ENCODE data around the gene TM7SF3. TPM values are rescaled to one million over a fixed set of nuclear protein-coding genes. Genes with fewer than 3 reads are reported as not detected.
"Not testable (repeated sequence)": the region's sequence is repeated elsewhere in the genome, so short reads cannot be mapped to it uniquely, and the experiment has no call there.

Gene TM7SF3
- total RNA-seq, 8 experiments from 2014 or later, result 26.4 to 70.4 (median 39.6) TPM

- 93 to 99% (median 97%) methylated on average over 4 to 19 of the region's 21 CpGs; no CpG with 5 or more reads in 3 of the 10 experiments for WGBS, 10 experiments
- Histone ChIP-seq H3K4me1 (replicated peaks in 1 of 2) (no peaks in the 10 kb centered on the region), H3K27ac (no peak overlapping the region), H3K4me3 (no peak overlapping the region)
- no peak for ATAC-seq (replicated peaks in 6 of 8)
- in situ Hi-C loops (cut with MboI; ENCODE audit: low pct_unique_long_range_greater_than_20kb in 2 of 9, low sequenced_read_pairs in 9 of 9, unreplicated experiment in 9 of 9), result loop anchor here in 2 of 9 experiments (25.0 kb wide), 2 partner anchors 103 to 253 kb away; no protein-coding TSS in a partner anchor
These were observed 20.6 kb upstream of the TM7SF3 start for GRCh38 chr12:27034607-27035293.

- no peak overlapping the region for H3K27ac ChIP-seq
- WGBS, 10 experiments, result 80 to 100% (median 94%) methylated on average over 2 to 3 of the region's 3 CpGs; no CpG with 5 or more reads in 2 of the 10 experiments
- no peaks in the 10 kb centered on the region for H3K4me1 ChIP-seq (replicated peaks in 1 of 2)
- no peak overlapping the region for H3K4me3 ChIP-seq
- ATAC-seq (replicated peaks in 6 of 8), result no peak
- in situ Hi-C loops (cut with MboI; ENCODE audit: low pct_unique_long_range_greater_than_20kb in 2 of 9, low sequenced_read_pairs in 9 of 9, unreplicated experiment in 9 of 9), result loop anchor here in 2 of 9 experiments (25.0 kb wide), 2 partner anchors 105 to 255 kb away; no protein-coding TSS in a partner anchor
These were observed 18.5 kb upstream of the TM7SF3 start for GRCh38 chr12:27032679-27033078.

- Histone ChIP-seq H3K4me3 (no peak overlapping the region), H3K4me1 (replicated peaks in 1 of 2) (no peaks in the 10 kb centered on the region), H3K27ac (no peak overlapping the region)
- ATAC-seq (replicated peaks in 6 of 8), result no peak
- in situ Hi-C loops (cut with MboI; ENCODE audit: low pct_unique_long_range_greater_than_20kb in 2 of 9, low sequenced_read_pairs in 9 of 9, unreplicated experiment in 9 of 9), result loop anchor here in 2 of 9 experiments (25.0 kb wide), 2 partner anchors 106 to 256 kb away; no protein-coding TSS in a partner anchor
- 60 to 100% (median 93%) methylated on average over 1 to 3 of the region's 3 CpGs; no CpG with 5 or more reads in 1 of the 10 experiments for WGBS, 10 experiments
These were observed 17.3 kb upstream of the TM7SF3 start for GRCh38 chr12:27031531-27031930.

GRCh38 chr12:27026257-27026656, 12.1 kb upstream of the TM7SF3 start:
- no peak for ATAC-seq (replicated peaks in 6 of 8)
- no peak overlapping the region for H3K27ac ChIP-seq
- H3K4me1 ChIP-seq (replicated peaks in 1 of 2), result peaks cover 4 to 9% of the 10 kb centered on the region in 2 donors
- no peak overlapping the region for H3K4me3 ChIP-seq
- in situ Hi-C loops (cut with MboI; ENCODE audit: low pct_unique_long_range_greater_than_20kb in 2 of 9, low sequenced_read_pairs in 9 of 9, unreplicated experiment in 9 of 9), result loop anchor here in 2 of 9 experiments (25.0 kb wide), 2 partner anchors 111 to 261 kb away; no protein-coding TSS in a partner anchor

DNA sequence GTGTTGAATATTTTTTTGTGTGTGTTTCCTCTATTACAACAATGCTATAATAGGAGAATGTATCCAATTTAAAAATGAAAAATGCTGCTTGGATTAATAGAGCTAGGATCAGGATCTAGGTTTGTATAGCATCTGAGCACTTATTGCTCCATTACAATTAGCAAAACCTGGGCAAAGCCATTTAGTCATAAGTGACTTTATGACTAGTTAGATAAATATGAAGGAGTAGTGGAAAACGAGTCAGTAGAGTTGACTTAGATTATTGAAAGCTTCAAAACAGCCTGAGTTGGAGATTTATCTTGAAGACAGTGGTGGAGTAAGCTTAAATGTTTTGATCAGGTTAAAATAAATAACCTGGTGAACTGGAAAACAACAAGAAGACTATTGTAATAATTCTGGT, 10.9 kb upstream of the TM7SF3 start:
- no peak overlapping the region for H3K4me3 ChIP-seq
- 0 to 100% (median 63%) methylated on average over 1 of the region's 1 CpG for WGBS, 10 experiments

GRCh38 chr12:27024291-27024690, 10.1 kb upstream of the TM7SF3 start:
- no peak overlapping the region for H3K4me3 ChIP-seq
- in situ Hi-C loops (cut with MboI; ENCODE audit: low pct_unique_long_range_greater_than_20kb in 2 of 9, low sequenced_read_pairs in 9 of 9, unreplicated experiment in 9 of 9), result no loop called here
- H3K27ac ChIP-seq, result no peak overlapping the region
- H3K4me1 ChIP-seq (replicated peaks in 1 of 2), result peaks cover 4 to 9% of the 10 kb centered on the region in 2 donors
- WGBS, 10 experiments, result 10 to 100% (median 67%) methylated on average over 1 of the region's 1 CpG; no CpG with 5 or more reads in 1 of the 10 experiments
- ATAC-seq (replicated peaks in 6 of 8), result no peak

More for the DNA sequence above, 10.9 kb upstream of the TM7SF3 start:
- peaks cover 4 to 9% of the 10 kb centered on the region in 2 donors for H3K4me1 ChIP-seq (replicated peaks in 1 of 2)
- ATAC-seq (replicated peaks in 6 of 8), result no peak
- H3K27ac ChIP-seq, result no peak overlapping the region
- in situ Hi-C loops (cut with MboI; ENCODE audit: low pct_unique_long_range_greater_than_20kb in 2 of 9, low sequenced_read_pairs in 9 of 9, unreplicated experiment in 9 of 9), result loop anchor here in 2 of 9 experiments (25.0 kb wide), 2 partner anchors 112 to 262 kb away; no protein-coding TSS in a partner anchor

- Histone ChIP-seq H3K4me1 (replicated peaks in 1 of 2) (peaks cover 4 to 9% of the 10 kb centered on the region in 2 donors), H3K4me3 (no peak overlapping the region), H3K27ac (no peak overlapping the region)
- in situ Hi-C loops (cut with MboI; ENCODE audit: low pct_unique_long_range_greater_than_20kb in 2 of 9, low sequenced_read_pairs in 9 of 9, unreplicated experiment in 9 of 9), result no loop called here
- 80 to 100% (median 100%) methylated on average over 1 to 2 of the region's 2 CpGs; no CpG with 5 or more reads in 3 of the 10 experiments for WGBS, 10 experiments
- ATAC-seq (replicated peaks in 6 of 8), result no peak
These were observed 6.6 kb upstream of the TM7SF3 start for GRCh38 chr12:27020761-27021160.

GRCh38 chr12:27018037-27018436, 3.9 kb upstream of the TM7SF3 start:
- no peak for ATAC-seq (replicated peaks in 6 of 8)
- Histone ChIP-seq H3K4me1 (replicated peaks in 1 of 2) (peaks cover 3 to 4% of the 10 kb centered on the region in 2 donors), H3K27ac (no peak overlapping the region), H3K4me3 (no peak overlapping the region)
- in situ Hi-C loops (cut with MboI; ENCODE audit: low pct_unique_long_range_greater_than_20kb in 2 of 9, low sequenced_read_pairs in 9 of 9, unreplicated experiment in 9 of 9), result no loop called here
- whole genome bisulfite sequencing, 10 experiments, result 0 to 100% (median 83%) methylated on average over 1 of the region's 1 CpG; no CpG with 5 or more reads in 6 of the 10 experiments

DNA sequence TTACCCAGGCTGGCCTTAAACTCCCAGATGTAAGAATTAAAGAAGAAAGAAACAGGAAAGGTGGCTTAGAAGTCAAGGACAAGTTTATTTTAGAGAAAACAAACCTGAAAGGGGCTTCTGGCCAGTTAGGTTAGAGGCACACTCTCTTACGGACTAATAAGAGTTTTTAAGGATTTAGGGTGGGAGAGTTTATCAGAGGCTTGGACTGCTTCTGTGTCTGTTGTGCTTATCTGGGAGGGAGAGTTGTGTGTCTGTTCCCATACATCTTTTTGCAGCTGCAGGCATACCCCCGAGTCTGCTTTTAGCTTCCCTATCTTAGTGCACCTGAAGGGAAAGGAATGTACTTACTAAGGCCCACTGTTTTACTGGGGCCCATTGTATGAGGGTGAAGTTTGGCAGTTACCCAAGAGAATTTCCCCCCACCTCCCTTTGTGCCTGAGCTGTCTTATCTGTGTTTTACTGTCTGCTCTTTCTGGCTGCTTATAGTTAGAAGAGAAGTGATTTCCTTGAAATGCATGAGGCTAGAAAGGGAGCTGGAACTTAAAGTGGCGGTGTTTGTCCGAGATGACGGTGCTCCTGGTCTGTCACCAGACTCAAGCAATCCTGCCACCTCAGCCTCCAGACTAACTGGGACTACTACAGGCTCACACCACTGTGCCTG, 3.1 kb upstream of the TM7SF3 start:
- H3K27ac ChIP-seq; H3K4me3 ChIP-seq; ATAC-seq (replicated peaks in 6 of 8); in situ Hi-C loops (cut with MboI; ENCODE audit: low pct_unique_long_range_greater_than_20kb in 2 of 9, low sequenced_read_pairs in 9 of 9, unreplicated experiment in 9 of 9): not testable (repeated sequence)
- H3K4me1 ChIP-seq (replicated peaks in 1 of 2), result peaks cover 6 to 11% of the 10 kb centered on the region in 2 donors
- WGBS, 10 experiments, result 50 to 100% (median 81%) methylated on average over 1 to 5 of the region's 5 CpGs; no CpG with 5 or more reads in 3 of the 10 experiments

DNA sequence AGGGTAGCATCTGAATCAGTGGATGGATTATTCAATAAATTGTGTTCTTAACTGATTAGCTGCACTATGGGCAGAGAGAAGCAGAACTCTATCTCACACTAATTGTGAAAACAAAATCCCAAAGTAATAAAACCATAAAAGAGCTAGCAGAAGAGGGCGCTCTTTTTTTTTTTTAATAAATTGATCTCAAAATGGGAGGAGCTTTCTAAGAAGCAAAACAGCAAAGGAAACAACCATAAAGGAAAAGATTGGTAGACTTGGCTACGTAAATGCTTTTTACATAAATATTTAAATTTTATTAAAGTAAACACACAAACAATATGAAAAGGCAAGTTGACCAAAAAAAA, 1.5 kb upstream of the TM7SF3 start:
- no peak overlapping the region for H3K27ac ChIP-seq
- no peak overlapping the region for H3K4me3 ChIP-seq
- no peak for ATAC-seq (replicated peaks in 6 of 8)
- in situ Hi-C loops (cut with MboI; ENCODE audit: low pct_unique_long_range_greater_than_20kb in 2 of 9, low sequenced_read_pairs in 9 of 9, unreplicated experiment in 9 of 9), result no loop called here
- peaks cover 6 to 18% of the 10 kb centered on the region in 2 donors for H3K4me1 ChIP-seq (replicated peaks in 1 of 2)
- WGBS, 10 experiments, result 0 to 70% (median 20%) methylated on average over 1 to 2 of the region's 2 CpGs; no CpG with 5 or more reads in 1 of the 10 experiments

GRCh38 chr12:27014859-27015729, 910 bp upstream of the TM7SF3 start:
- Histone ChIP-seq H3K27ac (no peak overlapping the region), H3K4me1 (replicated peaks in 1 of 2) (peaks cover 9 to 18% of the 10 kb centered on the region in 2 donors), H3K4me3 (peak overlapping the region in 1 of 5 donors; percentile 85)
- ATAC-seq (replicated peaks in 6 of 8), result no peak
- in situ Hi-C loops (cut with MboI; ENCODE audit: low pct_unique_long_range_greater_than_20kb in 2 of 9, low sequenced_read_pairs in 9 of 9, unreplicated experiment in 9 of 9), result no loop called here
- WGBS, 10 experiments, result 0 to 100% (median 73%) methylated on average over 2 to 9 of the region's 12 CpGs

DNA sequence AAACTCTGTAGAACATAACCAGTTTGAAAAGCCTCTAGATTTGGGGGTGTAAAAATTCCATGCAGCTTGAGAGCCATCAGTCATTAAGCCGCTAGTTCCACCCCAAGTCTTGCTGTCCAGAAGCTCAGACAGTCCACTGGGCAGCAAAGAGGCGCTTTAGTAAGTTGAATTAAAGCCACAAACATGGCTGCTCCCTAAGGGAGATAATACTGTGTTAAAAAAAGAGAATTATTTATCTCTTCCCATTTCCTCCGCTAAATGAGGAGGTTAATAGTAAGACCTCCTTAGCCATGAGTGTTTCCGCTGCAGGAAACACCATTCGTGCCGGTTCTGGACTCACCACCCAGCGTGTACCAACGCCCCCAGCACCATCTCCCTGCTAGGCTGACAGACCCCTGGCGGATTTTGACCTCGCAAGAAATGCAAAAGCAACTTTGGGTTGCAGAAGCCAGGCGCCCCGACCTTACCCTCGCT, 536 bp downstream of the TM7SF3 start:
- Histone ChIP-seq H3K4me1 (replicated peaks in 1 of 2) (peaks cover 12 to 18% of the 10 kb centered on the region in 2 donors), H3K4me3 (peak overlapping the region; percentile 49 to 85 (median 64)), H3K27ac (peak overlapping the region; percentile 3 to 38)
- ATAC-seq (replicated peaks in 6 of 8), result peak; percentile 2 to 59 (median 48)
- in situ Hi-C loops (cut with MboI; ENCODE audit: low pct_unique_long_range_greater_than_20kb in 2 of 9, low sequenced_read_pairs in 9 of 9, unreplicated experiment in 9 of 9), result no loop called here
- WGBS, 10 experiments, result 0 to 6% (median 0%) methylated on average over 1 to 7 of the region's 13 CpGs; no CpG with 5 or more reads in 1 of the 10 experiments
